Body of pancreas (tissue), 4 donors: ENCODE measurements around the gene NKX2-2.

Experiments used
- CTCF ChIP-seq, 7 experiments: fragments of 450-650 bp in 4 of 7; fragments of 200-600 bp in 3 of 7; sonication (generic) in 3 of 7; IDR thresholded peaks; one replicate each; pipeline ENCODE4 v1.5.1; 2016 to 2019; ENCODE audit warnings: antibody characterized with exemption in 7 of 7
- POLR2A ChIP-seq, 3 donors: fragments of 450-650 bp; IDR thresholded peaks; one replicate each; pipeline ENCODE4 v1.6.1; 2016; ENCODE audit warnings: antibody characterized with exemption in 3 of 3, mild to moderate bottlenecking in 2 of 3

GRCh38 chr20:21511850-21512633 is 1.8 kb downstream of the NKX2-2 start:
- TF ChIP-seq CTCF (IDR thresholded peaks at IDR 0.05) (no peak), POLR2A (IDR thresholded peaks at IDR 0.05) (no peak)
